OCI-LY7 (cell line): ENCODE data around the gene USP17L30. TPM values are rescaled to one million over a fixed set of nuclear protein-coding genes. Genes with fewer than 3 reads are reported as not detected.
A peak's percentile ranks its signal among the peaks of the same experiment; 100 is the strongest.
"Not testable (repeated sequence)": the region's sequence is repeated elsewhere in the genome, so short reads cannot be mapped to it uniquely, and the experiment has no call there.

ENCODE experiments used
- BruUV-seq: library from RNA; stranded (reverse); fragments of 400-500 nt; replicated peaks from 2 replicates; lab custom pipeline; 2021; lab: Mats Ljungman, UMichigan
- CTCF ChIA-PET: fragments of 300-600 bp; sonication (Branson Sonifier 250); formaldehyde crosslinking; loops from one replicate; lab custom pipeline; 2022; ENCODE audit warnings: antibody characterized with exemption; ENCODE audit not compliant: unreplicated experiment; lab: Charles Lee
- POLR2A ChIA-PET: fragments of 300-600 bp; sonication (Branson Sonifier 250); formaldehyde crosslinking; loops from one replicate; lab custom pipeline; 2022; ENCODE audit warnings: antibody characterized with exemption; lab: Charles Lee
- DNase-seq: peaks from one replicate; pipeline ENCODE4 v3.0.0-alpha.2; 2015; ENCODE audit warnings: low spot score
- H2AFZ ChIP-seq: fragments of 200-600 bp; sonication (generic), shearing (Covaris generic); 2 replicates; pipeline ENCODE4 v1.6.1; 2014; ENCODE audit warnings: mild to moderate bottlenecking, antibody characterized with exemption, low read length, moderate library complexity
- H3K27ac ChIP-seq: fragments of 200-600 bp; sonication (generic); 2 replicates; pipeline ENCODE4 v1.5.1; 2014; ENCODE audit warnings: mixed run types, low read depth, mild to moderate bottlenecking, moderate library complexity, low read length, inconsistent platforms; ENCODE audit not compliant: poor library complexity, severe bottlenecking
- H3K36me3 ChIP-seq: fragments of 200-600 bp; sonication (generic); 2 replicates; pipeline ENCODE4 v1.6.1; 2014; ENCODE audit warnings: mild to moderate bottlenecking, antibody characterized with exemption, low read length, moderate library complexity, mixed read lengths; ENCODE audit not compliant: insufficient read depth
- H3K4me1 ChIP-seq: fragments of 200-600 bp; sonication (generic); 2 replicates; pipeline ENCODE4 v1.5.1; 2014; ENCODE audit warnings: mild to moderate bottlenecking, low read length; ENCODE audit not compliant: insufficient read depth, poor library complexity, severe bottlenecking
- H3K4me2 ChIP-seq: fragments of 200-600 bp; sonication (generic); 2 replicates; pipeline ENCODE4 v1.6.1; 2014; ENCODE audit warnings: mild to moderate bottlenecking, low read length
- H3K4me3 ChIP-seq: fragments of 200-600 bp; sonication (generic); 2 replicates; pipeline ENCODE4 v1.5.1; 2014; ENCODE audit warnings: mild to moderate bottlenecking, low read depth, low read length; ENCODE audit not compliant: poor library complexity, severe bottlenecking
- H3K79me2 ChIP-seq: fragments of 200-600 bp; sonication (generic); 2 replicates; pipeline ENCODE4 v1.6.1; 2016; ENCODE audit warnings: low read depth, mild to moderate bottlenecking, low read length, moderate library complexity, mixed read lengths; ENCODE audit not compliant: insufficient read depth
- H3K9me2 ChIP-seq: fragments of 200-600 bp; sonication (generic); 2 replicates; pipeline ENCODE4 v1.6.1; 2016; ENCODE audit warnings: mild to moderate bottlenecking, low read length, mixed read lengths; ENCODE audit not compliant: insufficient read depth
- H3K9me3 ChIP-seq: fragments of 200-600 bp; sonication (generic); 2 replicates; pipeline ENCODE4 v1.6.1; 2014; ENCODE audit warnings: mild to moderate bottlenecking, mixed run types, low read length, mixed read lengths
- H4K20me1 ChIP-seq: fragments of 200-600 bp; sonication (generic); 2 replicates; pipeline ENCODE4 v1.6.1; 2014; ENCODE audit warnings: mild to moderate bottlenecking, antibody characterized with exemption, low read length, moderate library complexity, mixed read lengths; ENCODE audit not compliant: insufficient read depth
- EZH2phosphoT487 ChIP-seq: fragments of 200-600 bp; sonication (generic); IDR thresholded peaks from 2 replicates; pipeline ENCODE4 v1.6.1; 2018; ENCODE audit warnings: low read depth, borderline replicate concordance, mild to moderate bottlenecking, mixed run types, antibody characterized with exemption, low read length, moderate library complexity, mixed read lengths
- intact Hi-C: fragments of 100-400 bp; cut with micrococcal nuclease; formaldehyde crosslinking; loops from one replicate; pipeline ENCODE4 v1.10.0; 2022; ENCODE audit not compliant: unreplicated experiment
- total RNA-seq, 2 experiments: library from RNA; depleted of rRNA in 1 of 2; stranded (reverse); fragments of >200 nt in 1 of 2; shearing (Covaris generic) in 1 of 2; gene quantifications; 2 replicates each; pipeline ENCODE4 v1.2.3, GENCODE V29; 2014 to 2022
- TF ChIP-seq, protein P1 (sequence below): fragments of 200-600 bp; sonication (generic); conservative IDR thresholded peaks from 2 replicates; pipeline ENCODE4 v1.5.1; 2014; ENCODE audit warnings: mild to moderate bottlenecking, antibody characterized with exemption, low read length, moderate library complexity, mixed read lengths

The USP17L30 gene
- total RNA-seq, 2 experiments from 2014 or later, result not detected

DNA sequence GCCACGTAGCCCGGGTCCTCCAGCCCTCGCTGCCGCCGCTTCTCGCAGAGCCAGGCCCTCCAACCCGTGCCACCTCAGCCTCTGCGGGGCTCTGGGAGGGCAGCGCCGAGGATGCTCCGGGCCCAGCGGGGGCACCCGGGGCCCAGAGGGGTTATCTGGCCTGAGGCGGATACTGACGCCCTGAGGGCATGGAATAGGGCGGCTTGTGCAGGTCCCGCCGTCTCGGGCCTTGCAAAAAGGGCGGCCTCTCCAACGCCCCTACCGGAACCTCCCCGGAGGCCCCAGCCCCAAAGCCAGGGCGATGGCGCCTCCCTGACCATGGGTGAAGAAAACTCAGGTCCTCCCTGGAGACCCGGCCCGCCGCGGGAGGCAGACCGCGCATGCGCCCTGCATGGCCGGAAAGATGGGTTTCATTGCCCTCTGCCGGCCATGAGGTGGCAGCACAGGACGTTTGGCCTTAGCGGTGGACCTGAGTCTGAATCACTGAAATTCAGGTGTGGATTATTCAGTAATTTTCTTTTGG, 18.1 kb downstream of the USP17L30 start:
- intact Hi-C loops, H3K79me2 ChIP-seq, H3K4me3 ChIP-seq, H3K9me2 ChIP-seq, H3K4me1 ChIP-seq, CTCF ChIA-PET, BruUV-seq, H4K20me1 ChIP-seq, POLR2A ChIA-PET, DNase-seq, H3K9me3 ChIP-seq, H3K36me3 ChIP-seq, H3K4me2 ChIP-seq, H2AFZ ChIP-seq, H3K27ac ChIP-seq: not testable (repeated sequence)
- TF ChIP-seq, protein P1, sequence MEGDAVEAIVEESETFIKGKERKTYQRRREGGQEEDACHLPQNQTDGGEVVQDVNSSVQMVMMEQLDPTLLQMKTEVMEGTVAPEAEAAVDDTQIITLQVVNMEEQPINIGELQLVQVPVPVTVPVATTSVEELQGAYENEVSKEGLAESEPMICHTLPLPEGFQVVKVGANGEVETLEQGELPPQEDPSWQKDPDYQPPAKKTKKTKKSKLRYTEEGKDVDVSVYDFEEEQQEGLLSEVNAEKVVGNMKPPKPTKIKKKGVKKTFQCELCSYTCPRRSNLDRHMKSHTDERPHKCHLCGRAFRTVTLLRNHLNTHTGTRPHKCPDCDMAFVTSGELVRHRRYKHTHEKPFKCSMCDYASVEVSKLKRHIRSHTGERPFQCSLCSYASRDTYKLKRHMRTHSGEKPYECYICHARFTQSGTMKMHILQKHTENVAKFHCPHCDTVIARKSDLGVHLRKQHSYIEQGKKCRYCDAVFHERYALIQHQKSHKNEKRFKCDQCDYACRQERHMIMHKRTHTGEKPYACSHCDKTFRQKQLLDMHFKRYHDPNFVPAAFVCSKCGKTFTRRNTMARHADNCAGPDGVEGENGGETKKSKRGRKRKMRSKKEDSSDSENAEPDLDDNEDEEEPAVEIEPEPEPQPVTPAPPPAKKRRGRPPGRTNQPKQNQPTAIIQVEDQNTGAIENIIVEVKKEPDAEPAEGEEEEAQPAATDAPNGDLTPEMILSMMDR, result 0 out of 2 replicates have a peak, but pooled peaks have one; percentile 17

DNA sequence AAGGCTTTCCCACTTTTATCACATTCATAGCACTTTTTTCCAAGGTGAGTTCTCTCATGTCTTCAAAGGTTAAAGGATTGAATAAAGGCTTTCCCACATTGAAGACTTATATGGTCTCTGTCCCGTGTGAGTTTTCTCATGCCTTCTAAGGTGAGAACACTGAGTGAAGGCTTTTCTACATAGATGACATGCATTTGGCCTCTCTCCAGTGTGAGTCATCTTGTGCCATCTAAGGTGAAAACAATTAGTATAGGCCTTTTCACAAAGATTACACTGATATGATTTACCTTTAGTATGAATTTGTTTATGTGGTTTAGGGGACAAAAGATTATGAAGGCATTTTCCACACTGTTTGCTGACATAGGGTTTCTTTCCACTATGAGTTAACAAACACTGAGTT, 21.2 kb downstream of the USP17L30 start:
- no peak overlapping the region for H2AFZ ChIP-seq
- no peak overlapping the region for H3K4me2 ChIP-seq
- no peak for DNase-seq
- no peaks in the 10 kb centered on the region for H3K9me3 ChIP-seq
- no peaks in the 10 kb centered on the region for H3K9me2 ChIP-seq
- ChIA-PET CTCF (no interaction called here), POLR2A (no interaction called here)
- H3K27ac ChIP-seq, result no peak overlapping the region
- TF ChIP-seq, protein P1, result no peak
- TF ChIP-seq EZH2phosphoT487, result no peak
- intact Hi-C loops, result no loop called here
- no peaks in the 10 kb centered on the region for H3K36me3 ChIP-seq
- H3K79me2 ChIP-seq, result no peaks in the 10 kb centered on the region
- no peak overlapping the region for H3K4me3 ChIP-seq
- no peaks in the 10 kb centered on the region for H4K20me1 ChIP-seq
- no TSS peak for BruUV-seq
- H3K4me1 ChIP-seq, result no peaks in the 10 kb centered on the region

DNA sequence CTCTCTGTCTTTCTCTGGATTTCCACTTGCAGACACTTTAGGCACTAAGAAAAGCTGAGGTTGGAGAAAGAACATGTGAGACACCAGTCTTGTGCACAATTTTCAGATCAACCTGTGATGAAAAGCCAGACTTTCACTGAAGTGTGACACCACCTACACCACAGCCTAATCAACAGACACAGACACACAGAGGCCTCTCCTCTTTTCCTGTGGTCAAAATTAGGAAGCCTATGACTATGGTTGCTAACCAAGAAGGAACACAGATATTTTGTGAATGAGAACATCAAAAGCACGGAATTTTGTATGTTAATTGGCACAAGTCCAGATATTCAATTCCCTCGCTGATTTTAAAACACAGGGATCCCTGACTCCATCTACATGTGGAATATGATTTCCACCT, 26.1 kb downstream of the USP17L30 start:
- H3K4me1 ChIP-seq, intact Hi-C loops, BruUV-seq: not testable (repeated sequence)

DNA sequence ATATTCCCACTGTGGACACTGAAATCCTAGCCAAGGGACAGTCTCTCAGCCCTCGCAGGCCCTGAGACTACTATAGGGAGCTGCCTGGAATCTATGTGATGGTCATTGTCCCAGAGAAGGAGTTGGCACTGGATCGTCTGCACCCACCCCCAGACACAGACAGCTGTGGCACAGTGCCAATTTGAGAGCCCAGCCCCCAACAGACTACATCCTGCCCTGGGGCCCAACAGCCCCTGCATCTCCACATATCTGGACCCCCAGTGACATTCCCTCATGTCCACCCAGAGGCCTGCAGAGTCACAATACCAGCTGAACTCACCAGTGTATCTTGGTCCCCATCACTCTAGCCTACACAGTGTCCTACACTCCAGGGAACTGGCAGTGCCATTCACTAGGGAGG, 42.8 kb downstream of the USP17L30 start:
- H3K27ac ChIP-seq, H3K9me2 ChIP-seq, H3K9me3 ChIP-seq, BruUV-seq, H4K20me1 ChIP-seq, H2AFZ ChIP-seq, H3K79me2 ChIP-seq, CTCF ChIA-PET, POLR2A ChIA-PET, H3K4me1 ChIP-seq, H3K36me3 ChIP-seq, intact Hi-C loops, H3K4me2 ChIP-seq, DNase-seq, H3K4me3 ChIP-seq: not testable (repeated sequence)

More for the DNA sequence above, 26.1 kb downstream of the USP17L30 start:
- H3K9me2 ChIP-seq, H3K9me3 ChIP-seq, H3K27ac ChIP-seq, H3K4me3 ChIP-seq, DNase-seq, POLR2A ChIA-PET, CTCF ChIA-PET, H3K4me2 ChIP-seq, H4K20me1 ChIP-seq, H3K36me3 ChIP-seq, H2AFZ ChIP-seq, H3K79me2 ChIP-seq: not testable (repeated sequence)

DNA sequence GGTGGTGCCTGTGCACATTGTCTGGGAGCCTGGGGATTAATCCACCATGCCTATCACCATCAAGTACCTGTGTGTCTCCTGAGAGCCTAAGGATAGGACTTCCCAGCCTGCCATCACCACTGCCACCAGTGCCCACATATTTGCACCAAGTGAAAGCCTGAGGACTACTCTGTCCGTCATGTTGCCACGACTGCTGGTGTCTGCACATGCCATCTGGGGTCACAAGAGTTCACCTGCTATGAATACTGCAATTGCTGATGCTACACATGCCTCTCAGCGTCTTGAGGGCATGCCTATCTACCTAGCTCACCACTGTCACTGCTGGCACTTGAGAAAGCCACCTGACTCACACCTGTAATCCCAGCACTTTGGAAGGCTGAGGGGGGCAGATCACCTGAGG, 43.6 kb downstream of the USP17L30 start:
- BruUV-seq, intact Hi-C loops, CTCF ChIA-PET, H3K4me2 ChIP-seq, H3K27ac ChIP-seq, H3K36me3 ChIP-seq, POLR2A ChIA-PET, H3K79me2 ChIP-seq, H4K20me1 ChIP-seq, H3K9me3 ChIP-seq, H3K9me2 ChIP-seq, DNase-seq, H3K4me1 ChIP-seq, H3K4me3 ChIP-seq, H2AFZ ChIP-seq: not testable (repeated sequence)
